A549 (cell line): Measurements from ENCODE around the gene LRRC7.

ENCODE experiments used
- CTCF ChIP-seq: fragments of >200 bp; sonication (Bioruptor Twin); formaldehyde crosslinking; IDR thresholded peaks from 3 replicates; pipeline ENCODE4 v1.5.1; 2016
- RFX5 ChIP-seq: fragments of 450-650 bp; IDR thresholded peaks from 2 replicates; pipeline ENCODE4 v1.7.1; 2014; ENCODE audit warnings: antibody characterized with exemption, mild to moderate bottlenecking, moderate library complexity
- RNF2 ChIP-seq: fragments of 200-600 bp; sonication (generic); IDR thresholded peaks from 2 replicates; pipeline ENCODE4 v1.6.1; 2016; ENCODE audit warnings: low read depth, mild to moderate bottlenecking, antibody characterized with exemption, moderate library complexity, borderline replicate concordance
- SMC3 ChIP-seq: fragments of >200 bp; sonication (Bioruptor Twin); formaldehyde crosslinking; IDR thresholded peaks from 3 replicates; pipeline ENCODE4 v1.6.1; 2018; ENCODE audit warnings: inconsistent platforms

GRCh38 chr1:70140343-70140742, 572.6 kb downstream of the LRRC7 start:
- no peak for TF ChIP-seq CTCF
- no peak for TF ChIP-seq RFX5
- no peak for TF ChIP-seq SMC3
- TF ChIP-seq RNF2: no peak
